Smooth muscle cell (in vitro differentiated cells): ENCODE data around the gene RAB44. TPM values are rescaled to one million over a fixed set of nuclear protein-coding genes. Genes with fewer than 3 reads are reported as not detected.

Experiments used
- DNase-seq: peaks from one replicate; lab custom pipeline; 2025; ENCODE audit not compliant: unreplicated experiment; lab: John Stamatoyannopoulos, UW
- H2AFZ ChIP-seq: fragments of 200-600 bp; sonication (generic); 2 replicates; pipeline ENCODE4 v1.6.0; 2016; ENCODE audit warnings: antibody characterized with exemption, low read depth, mild to moderate bottlenecking
- H3F3A ChIP-seq: fragments of 200-600 bp; sonication (generic); 2 replicates; pipeline ENCODE4 v1.6.0; 2017; ENCODE audit warnings: antibody characterized with exemption, low read depth
- H3K27ac ChIP-seq: fragments of 200-600 bp; sonication (generic); 2 replicates; pipeline ENCODE4 v1.5.1; 2016; ENCODE audit warnings: low read depth, mild to moderate bottlenecking
- H3K27me3 ChIP-seq: fragments of 200-600 bp; sonication (generic); 2 replicates; pipeline ENCODE4 v1.6.1; 2016; ENCODE audit warnings: low read depth, mild to moderate bottlenecking
- H3K36me3 ChIP-seq: fragments of 200-600 bp; sonication (generic); 2 replicates; pipeline ENCODE4 v1.5.1; 2016; ENCODE audit warnings: low read depth
- H3K4me1 ChIP-seq: fragments of 200-600 bp; sonication (generic); 2 replicates; pipeline ENCODE4 v1.5.1; 2016; ENCODE audit warnings: low read depth
- H3K4me2 ChIP-seq: fragments of 200-600 bp; sonication (generic); 2 replicates; pipeline ENCODE4 v1.6.0; 2016; ENCODE audit warnings: mild to moderate bottlenecking
- H3K4me3 ChIP-seq: fragments of 200-600 bp; sonication (generic); 2 replicates; pipeline ENCODE4 v1.5.1; 2016; ENCODE audit warnings: mild to moderate bottlenecking
- H3K79me2 ChIP-seq: fragments of 200-600 bp; sonication (generic); 2 replicates; pipeline ENCODE4 v1.6.0; 2016; ENCODE audit warnings: low read depth, mild to moderate bottlenecking
- H3K9ac ChIP-seq: fragments of 200-600 bp; sonication (generic); 2 replicates; pipeline ENCODE4 v1.6.0; 2016; ENCODE audit warnings: low read depth
- H3K9me3 ChIP-seq: fragments of 200-600 bp; sonication (generic); replicated peaks from 2 replicates; pipeline ENCODE4 v1.5.1; 2016; ENCODE audit warnings: low read depth
- H4K20me1 ChIP-seq: fragments of 200-600 bp; sonication (generic); 2 replicates; pipeline ENCODE4 v1.6.0; 2016; ENCODE audit warnings: low read depth
- CTCF ChIP-seq: fragments of 200-600 bp; sonication (generic); IDR thresholded peaks from 2 replicates; pipeline ENCODE4 v1.5.1; 2017; ENCODE audit warnings: borderline replicate concordance, mild to moderate bottlenecking, antibody characterized with exemption; ENCODE audit not compliant: insufficient read depth, poor library complexity, severe bottlenecking
- WGBS: methylation state at CpG from one replicate; pipeline ENCODE4 v1.1.7; 2016; ENCODE audit warnings: low lambda C conversion rate; 5-methylcytosine and 5-hydroxymethylcytosine counted together
- polyA plus RNA-seq: library from polyadenylated mRNA; unstranded; fragments of >200 nt; fragmentation: Nextera tagmentation; extraction: Ambion mirVana; gene quantifications from 2 replicates; pipeline ENCODE4 v1.2.1, GENCODE V29; 2016
- total RNA-seq: library from RNA; depleted of rRNA; stranded (reverse); fragments of >200 nt; gene quantifications from 2 replicates; pipeline ENCODE4 v1.2.3, GENCODE V29; 2014

RAB44 gene
- total and polyA plus RNA-seq, 2 experiments from 2014 or later = 0.03 TPM; not detected in 1

- DNase-seq = no peak
- Histone ChIP-seq H3K79me2 (no peaks in the 10 kb centered on the region), H3K4me2 (no peak overlapping the region), H4K20me1 (no peaks in the 10 kb centered on the region), H3K9ac (no peak overlapping the region), H3K27ac (no peak overlapping the region), H3F3A (no peaks in the 10 kb centered on the region), H3K9me3 (no peaks in the 10 kb centered on the region), H3K4me1 (peaks cover 12% of the 10 kb centered on the region), H2AFZ (no peak overlapping the region), H3K4me3 (no peak overlapping the region), H3K36me3 (no peaks in the 10 kb centered on the region), H3K27me3 (peaks cover 9% of the 10 kb centered on the region)
- no peak for TF ChIP-seq CTCF
- WGBS = 91% methylated on average over 5 of the region's 5 CpGs
Observed at GRCh38 chr6:36776167-36776566, 78.5 kb downstream of the RAB44 start.

- Histone ChIP-seq H3F3A (no peaks in the 10 kb centered on the region), H3K36me3 (no peaks in the 10 kb centered on the region), H3K9me3 (no peaks in the 10 kb centered on the region), H3K4me2 (no peak overlapping the region), H3K4me1 (peaks cover 12% of the 10 kb centered on the region), H3K4me3 (no peak overlapping the region), H4K20me1 (no peaks in the 10 kb centered on the region), H3K79me2 (no peaks in the 10 kb centered on the region), H2AFZ (no peak overlapping the region), H3K27me3 (peaks cover 9% of the 10 kb centered on the region), H3K9ac (no peak overlapping the region), H3K27ac (no peak overlapping the region)
- WGBS = 42% methylated on average over 5 of the region's 5 CpGs
- no peak for DNase-seq
- TF ChIP-seq CTCF = no peak
Observed at GRCh38 chr6:36777801-36778200, 80.2 kb downstream of the RAB44 start.

- Histone ChIP-seq H3K4me1 (peaks cover 12% of the 10 kb centered on the region), H3K27me3 (peaks cover 9% of the 10 kb centered on the region), H3K27ac (no peak overlapping the region), H3K36me3 (no peaks in the 10 kb centered on the region), H3K9ac (no peak overlapping the region), H4K20me1 (no peaks in the 10 kb centered on the region), H3K79me2 (no peaks in the 10 kb centered on the region), H3K4me2 (no peak overlapping the region), H3K4me3 (no peak overlapping the region), H3K9me3 (no peaks in the 10 kb centered on the region), H2AFZ (no peak overlapping the region), H3F3A (no peaks in the 10 kb centered on the region)
- 94% methylated on average over 5 of the region's 5 CpGs for WGBS
- TF ChIP-seq CTCF = no peak
- no peak for DNase-seq
Observed at GRCh38 chr6:36779227-36779626, 81.6 kb downstream of the RAB44 start.

GRCh38 chr6:36780442-36781177 is 83.0 kb downstream of the RAB44 start:
- no peaks in the 10 kb centered on the region for H3K9me3 ChIP-seq
- no peak overlapping the region for H3K4me3 ChIP-seq
- H3K4me2 ChIP-seq = no peak overlapping the region
- H3K36me3 ChIP-seq = no peaks in the 10 kb centered on the region
- H4K20me1 ChIP-seq = no peaks in the 10 kb centered on the region
- H3K27ac ChIP-seq = no peak overlapping the region
- H2AFZ ChIP-seq = no peak overlapping the region
- H3K27me3 ChIP-seq = peaks cover 9% of the 10 kb centered on the region
- H3K4me1 ChIP-seq = peaks cover 12% of the 10 kb centered on the region
- H3F3A ChIP-seq = no peaks in the 10 kb centered on the region
- H3K9ac ChIP-seq = no peak overlapping the region
- WGBS = 78% methylated on average over 11 of the region's 11 CpGs
- H3K79me2 ChIP-seq = no peaks in the 10 kb centered on the region
- no peak for TF ChIP-seq CTCF
- no peak for DNase-seq
